Skeletal muscle tissue (tissue), 4 donors: ENCODE results near the gene CCDC183. TPM values are rescaled to one million over a fixed set of nuclear protein-coding genes. Genes with fewer than 3 reads are reported as not detected.
"Not testable (repeated sequence)": the region's sequence is repeated elsewhere in the genome, so short reads cannot be mapped to it uniquely, and the experiment has no call there.

Experiments used
- H3K27ac ChIP-seq: one replicate; pipeline ENCODE4 v1.7.0; 2013; ENCODE audit warnings: mild to moderate bottlenecking, low read depth, low read length, inconsistent platforms
- H3K27me3 ChIP-seq, 3 donors: one replicate each; pipeline ENCODE4 v1.7.0; 2013; ENCODE audit warnings: low read length in 3 of 3; ENCODE audit not compliant: control insufficient read depth in 3 of 3, insufficient read depth in 3 of 3
- H3K36me3 ChIP-seq, 3 donors: one replicate each; pipeline ENCODE4 v1.7.0; 2013; ENCODE audit warnings: low read length in 3 of 3; ENCODE audit not compliant: control insufficient read depth in 3 of 3, insufficient read depth in 3 of 3
- H3K4me1 ChIP-seq, 3 donors: one replicate each; pipeline ENCODE4 v1.7.0; 2013; ENCODE audit warnings: low read length in 3 of 3, mild to moderate bottlenecking in 3 of 3; ENCODE audit not compliant: control insufficient read depth in 3 of 3, insufficient read depth in 3 of 3
- H3K4me3 ChIP-seq, 3 donors: one replicate each; pipeline ENCODE4 v1.7.0; 2013; ENCODE audit warnings: low read length in 3 of 3
- H3K9ac ChIP-seq, 3 donors: one replicate each; pipeline ENCODE4 v1.7.0; 2013; ENCODE audit warnings: low read length in 3 of 3, mild to moderate bottlenecking in 3 of 3, moderate library complexity in 2 of 3, low read depth in 1 of 3
- H3K9me3 ChIP-seq, 3 donors: one replicate each; pipeline ENCODE4 v1.7.0; 2013; ENCODE audit warnings: low read length in 3 of 3; ENCODE audit not compliant: control insufficient read depth in 3 of 3
- total RNA-seq: library from RNA; depleted of rRNA; stranded (reverse); fragments of >200 nt; gene quantifications from one replicate; pipeline ENCODE4 v1.2.3, GENCODE V29; 2014
- donor health status: Osteomylitis.

Gene CCDC183
- total RNA-seq, 1 donor from 2014 or later: 1.0 TPM

DNA sequence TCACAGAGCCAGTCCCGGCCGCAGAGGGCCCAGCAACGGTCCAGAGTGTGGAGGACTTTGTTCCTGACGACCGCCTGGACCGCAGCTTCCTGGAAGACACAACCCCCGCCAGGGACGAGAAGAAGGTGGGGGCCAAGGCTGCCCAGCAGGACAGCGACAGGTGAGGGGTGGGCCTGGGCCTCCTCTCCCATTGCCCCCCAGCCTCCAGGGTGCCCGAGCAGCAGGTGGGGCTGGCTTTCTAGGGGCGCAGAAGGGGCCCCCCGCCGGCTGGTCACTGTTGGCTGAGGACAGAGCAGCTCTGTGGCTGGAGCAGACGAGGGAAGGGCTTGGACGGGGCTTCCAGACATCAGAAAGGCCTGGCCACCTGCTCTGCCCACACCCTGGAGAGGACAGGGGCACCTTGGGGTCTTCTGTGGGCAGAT, 41.7 kb downstream of the CCDC183 start:
- Histone ChIP-seq H3K4me1 (peaks cover 13 to 22% (median 21%) of the 10 kb centered on the region in 3 donors), H3K36me3 (peaks cover 7 to 29% (median 26%) of the 10 kb centered on the region in 3 donors)
- H3K9me3 ChIP-seq, H3K9ac ChIP-seq, H3K27me3 ChIP-seq, H3K27ac ChIP-seq, H3K4me3 ChIP-seq: not testable (repeated sequence)

DNA sequence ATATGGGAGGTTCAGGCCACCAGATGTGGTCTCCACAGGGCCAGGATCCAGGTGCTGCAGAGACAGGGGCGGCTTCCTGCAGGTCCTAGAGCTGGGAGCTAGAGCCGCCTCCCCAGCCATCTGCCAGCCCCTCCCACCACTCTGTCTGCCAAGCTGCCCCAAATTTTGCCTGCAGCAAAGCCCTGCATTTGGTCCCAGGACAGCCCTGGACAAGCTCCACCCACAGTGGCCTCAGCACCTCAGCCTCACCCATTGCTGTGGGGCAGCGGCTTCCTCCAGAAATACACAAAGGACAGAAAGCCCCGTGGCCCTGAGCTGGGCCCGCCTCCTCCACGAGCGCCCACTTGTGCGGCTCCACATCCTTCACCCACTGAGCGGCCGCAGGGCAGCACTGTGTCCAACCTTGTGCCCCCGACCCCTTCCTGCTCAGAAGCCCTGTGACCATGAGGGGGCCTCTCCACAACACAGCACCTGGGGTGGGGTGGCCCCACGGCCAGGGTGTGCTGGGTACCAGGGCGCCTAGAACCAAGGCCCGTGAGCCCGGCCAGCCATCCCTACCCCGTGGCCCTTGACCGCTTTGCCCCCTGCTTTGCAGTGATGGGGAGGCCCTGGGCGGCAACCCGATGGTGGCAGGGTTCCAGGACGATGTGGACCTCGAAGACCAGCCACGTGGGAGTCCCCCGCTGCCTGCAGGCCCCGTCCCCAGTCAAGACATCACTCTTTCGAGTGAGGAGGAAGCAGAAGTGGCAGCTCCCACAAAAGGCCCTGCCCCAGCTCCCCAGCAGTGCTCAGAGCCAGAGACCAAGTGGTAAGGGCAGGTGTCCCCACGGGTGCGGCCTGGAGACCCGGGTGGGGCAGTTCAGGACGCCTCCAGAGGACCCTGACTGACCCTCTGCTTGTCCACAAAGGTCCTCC, 42.4 kb downstream of the CCDC183 start:
- peak overlapping the region in 1 of 3 donors; percentile 16 for H3K9ac ChIP-seq
- H3K9me3 ChIP-seq: no peaks in the 10 kb centered on the region
- no peak overlapping the region for H3K27ac ChIP-seq
- peaks cover 7 to 29% (median 26%) of the 10 kb centered on the region in 3 donors for H3K36me3 ChIP-seq
- H3K27me3 ChIP-seq: no peaks in the 10 kb centered on the region
- no peak overlapping the region for H3K4me3 ChIP-seq
- peaks cover 18 to 28% (median 27%) of the 10 kb centered on the region in 3 donors for H3K4me1 ChIP-seq

DNA sequence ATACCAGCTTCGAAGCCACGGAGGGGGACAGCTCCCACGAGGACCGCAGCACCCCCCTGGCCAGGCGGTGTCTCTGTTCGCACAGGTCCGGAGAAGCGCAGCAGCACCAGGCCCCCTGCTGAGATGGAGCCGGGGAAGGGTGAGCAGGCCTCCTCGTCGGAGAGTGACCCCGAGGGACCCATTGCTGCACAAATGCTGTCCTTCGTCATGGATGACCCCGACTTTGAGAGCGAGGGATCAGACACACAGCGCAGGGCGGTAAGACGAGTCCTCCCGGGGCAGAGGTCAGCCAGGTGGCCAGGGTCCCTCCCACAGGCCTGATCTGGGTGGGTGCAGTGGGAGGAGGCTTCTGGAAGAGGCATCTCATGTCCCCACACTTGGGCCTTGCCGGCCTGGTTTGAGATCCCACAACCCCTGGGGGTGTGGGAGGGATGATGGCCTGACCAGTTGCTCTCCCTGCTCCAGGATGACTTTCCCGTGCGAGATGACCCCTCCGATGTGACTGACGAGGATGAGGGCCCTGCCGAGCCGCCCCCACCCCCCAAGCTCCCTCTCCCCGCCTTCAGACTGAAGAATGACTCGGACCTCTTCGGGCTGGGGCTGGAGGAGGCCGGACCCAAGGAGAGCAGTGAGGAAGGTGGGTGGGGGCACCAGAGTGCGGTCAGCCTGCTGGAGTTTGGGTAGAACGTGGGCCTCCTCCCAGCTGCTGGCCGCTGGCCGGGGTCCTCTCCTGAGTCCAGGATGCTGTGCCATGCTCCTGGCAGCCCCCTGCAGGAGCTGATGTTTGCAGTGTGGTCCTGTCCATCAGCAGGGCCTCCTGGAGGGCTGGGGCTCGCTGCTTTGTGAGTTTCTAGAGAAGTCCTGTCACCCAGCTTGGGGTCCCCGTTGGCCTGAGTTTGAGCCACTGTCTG, 43.3 kb downstream of the CCDC183 start:
- no peak overlapping the region for H3K4me3 ChIP-seq
- H3K9ac ChIP-seq: peak overlapping the region in 1 of 3 donors; percentile 16
- no peaks in the 10 kb centered on the region for H3K27me3 ChIP-seq
- no peaks in the 10 kb centered on the region for H3K9me3 ChIP-seq
- H3K36me3 ChIP-seq: peaks cover 7 to 26% (median 24%) of the 10 kb centered on the region in 3 donors
- H3K4me1 ChIP-seq: peaks cover 19 to 30% (median 28%) of the 10 kb centered on the region in 3 donors
- no peak overlapping the region for H3K27ac ChIP-seq

DNA sequence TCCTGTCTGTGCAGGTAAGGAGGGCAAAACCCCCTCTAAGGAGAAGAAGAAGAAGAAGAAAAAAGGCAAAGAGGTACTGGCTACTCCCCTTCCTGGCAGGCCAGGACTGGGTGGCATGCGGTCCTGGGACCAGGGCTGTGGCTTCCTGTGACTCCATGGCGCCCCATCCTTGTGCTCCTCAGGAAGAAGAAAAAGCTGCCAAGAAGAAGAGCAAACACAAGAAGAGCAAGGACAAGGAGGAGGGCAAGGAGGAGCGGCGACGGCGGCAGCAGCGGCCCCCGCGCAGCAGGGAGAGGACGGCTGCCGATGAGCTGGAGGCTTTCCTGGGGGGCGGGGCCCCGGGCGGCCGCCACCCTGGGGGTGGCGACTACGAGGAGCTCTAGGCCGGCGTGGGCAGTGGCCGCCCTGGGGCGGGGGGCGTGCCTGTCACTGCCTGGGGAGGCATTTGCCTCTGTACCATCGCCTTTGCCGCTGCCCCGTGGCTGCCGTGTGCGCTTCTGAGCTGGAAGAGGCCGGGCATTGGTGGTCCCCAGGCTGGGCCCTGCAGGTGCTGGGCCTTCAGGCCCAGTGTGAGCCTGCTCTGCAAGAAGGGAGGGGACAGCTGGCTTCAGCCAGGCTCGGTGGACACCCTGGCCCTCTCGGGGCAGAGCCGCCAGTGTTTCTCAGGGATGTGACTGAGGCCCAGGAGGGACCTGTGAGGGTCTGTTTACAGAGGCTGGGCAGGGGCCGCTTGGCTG, 44.2 kb downstream of the CCDC183 start:
- H3K9me3 ChIP-seq: no peaks in the 10 kb centered on the region
- no peak overlapping the region for H3K27ac ChIP-seq
- H3K36me3 ChIP-seq: peaks cover 7 to 26% (median 23%) of the 10 kb centered on the region in 3 donors
- no peak overlapping the region for H3K4me3 ChIP-seq
- peaks cover 0 to 2% (median 0%) of the 10 kb centered on the region in 3 donors for H3K27me3 ChIP-seq
- peaks cover 19 to 30% (median 28%) of the 10 kb centered on the region in 3 donors for H3K4me1 ChIP-seq
- H3K9ac ChIP-seq: no peak overlapping the region

DNA sequence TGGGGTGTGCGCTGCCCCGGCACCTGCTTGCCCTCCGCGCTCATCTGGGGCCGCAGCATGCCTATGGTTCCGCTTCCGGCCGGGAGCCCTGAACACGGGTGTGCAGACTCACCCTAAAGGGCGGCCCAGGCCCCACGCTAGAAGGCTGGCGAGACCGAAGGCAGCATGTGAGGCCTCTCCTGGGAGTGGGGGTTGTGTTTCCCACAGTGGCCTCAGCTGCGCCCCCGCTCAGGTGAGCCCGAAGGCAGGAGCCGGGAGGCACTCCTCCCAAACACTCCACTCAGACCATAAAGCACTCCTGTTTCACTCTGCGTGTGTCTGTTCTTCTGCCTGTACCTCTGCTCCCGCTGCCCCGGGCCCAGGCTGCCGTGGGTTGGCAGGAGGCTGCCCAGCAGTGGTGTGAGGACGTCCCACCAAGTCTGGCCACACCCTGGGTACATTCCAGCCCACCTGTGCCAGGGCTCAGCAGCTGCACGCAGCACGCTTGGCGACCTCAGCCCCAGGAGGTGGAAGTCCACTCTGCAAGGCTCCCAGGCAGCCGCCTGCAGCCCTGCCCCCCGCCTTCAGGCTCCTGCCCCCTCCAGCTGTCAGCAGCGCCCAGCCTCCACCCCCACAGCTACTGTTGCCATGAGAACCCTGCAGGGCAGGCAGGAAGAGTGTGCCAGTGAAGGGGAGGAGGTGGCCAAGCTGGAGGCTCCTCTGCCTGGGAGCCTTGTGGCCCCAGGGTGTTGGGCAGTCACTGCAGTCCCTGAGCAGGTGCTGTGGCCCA, 44.9 kb downstream of the CCDC183 start:
- H3K27ac ChIP-seq: no peak overlapping the region
- peaks cover 19 to 30% (median 28%) of the 10 kb centered on the region in 3 donors for H3K4me1 ChIP-seq
- H3K9me3 ChIP-seq: no peaks in the 10 kb centered on the region
- no peak overlapping the region for H3K4me3 ChIP-seq
- peaks cover 0 to 9% (median 0%) of the 10 kb centered on the region in 3 donors for H3K27me3 ChIP-seq
- H3K9ac ChIP-seq: peak overlapping the region in 1 of 3 donors; percentile 40
- peaks cover 7 to 23% (median 19%) of the 10 kb centered on the region in 3 donors for H3K36me3 ChIP-seq

DNA sequence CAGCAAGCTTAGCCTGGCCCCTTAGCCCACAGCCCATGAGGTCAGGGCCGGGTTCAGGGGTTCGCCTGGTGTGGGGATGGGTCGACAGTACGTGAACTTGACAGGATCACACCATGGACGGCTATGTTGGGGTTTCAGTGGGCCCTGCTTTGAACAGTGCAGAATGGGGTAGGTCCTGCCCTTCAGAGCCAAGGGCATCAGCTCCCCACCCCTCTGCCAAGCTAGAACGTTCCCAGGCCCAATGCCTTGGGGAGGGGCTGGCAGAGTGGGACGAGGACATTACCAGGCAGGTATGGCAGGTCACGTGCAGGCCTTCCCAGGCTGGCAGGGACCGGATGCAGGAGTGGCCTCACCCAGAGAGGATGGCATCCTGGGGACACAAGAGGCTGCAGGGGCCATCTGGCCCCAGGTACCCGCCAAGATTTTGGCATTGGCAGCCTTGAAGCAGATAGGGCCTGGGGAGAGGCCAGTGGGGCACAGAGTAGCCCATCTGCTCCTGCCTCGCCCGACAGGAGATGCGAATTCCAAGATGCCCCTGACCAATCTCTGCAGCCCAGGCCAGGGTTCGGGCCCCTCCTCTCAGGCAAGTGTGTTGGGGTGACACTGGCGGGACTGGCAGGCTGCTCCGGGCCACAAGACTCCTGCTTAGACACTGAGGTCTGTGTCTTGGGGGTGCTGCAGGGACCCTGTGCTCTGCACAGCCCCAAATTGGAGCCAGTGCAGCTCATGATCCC, 45.7 kb downstream of the CCDC183 start:
- peak overlapping the region in 1 of 3 donors; percentile 40 for H3K9ac ChIP-seq
- H3K9me3 ChIP-seq, H3K27ac ChIP-seq: not testable (repeated sequence)
- H3K4me1 ChIP-seq: peaks cover 19 to 30% (median 28%) of the 10 kb centered on the region in 3 donors
- peaks cover 7 to 18% (median 13%) of the 10 kb centered on the region in 3 donors for H3K36me3 ChIP-seq
- peaks cover 5 to 15% (median 7%) of the 10 kb centered on the region in 3 donors for H3K27me3 ChIP-seq
- peak overlapping the region; percentile 60 to 76 (median 70) for H3K4me3 ChIP-seq

DNA sequence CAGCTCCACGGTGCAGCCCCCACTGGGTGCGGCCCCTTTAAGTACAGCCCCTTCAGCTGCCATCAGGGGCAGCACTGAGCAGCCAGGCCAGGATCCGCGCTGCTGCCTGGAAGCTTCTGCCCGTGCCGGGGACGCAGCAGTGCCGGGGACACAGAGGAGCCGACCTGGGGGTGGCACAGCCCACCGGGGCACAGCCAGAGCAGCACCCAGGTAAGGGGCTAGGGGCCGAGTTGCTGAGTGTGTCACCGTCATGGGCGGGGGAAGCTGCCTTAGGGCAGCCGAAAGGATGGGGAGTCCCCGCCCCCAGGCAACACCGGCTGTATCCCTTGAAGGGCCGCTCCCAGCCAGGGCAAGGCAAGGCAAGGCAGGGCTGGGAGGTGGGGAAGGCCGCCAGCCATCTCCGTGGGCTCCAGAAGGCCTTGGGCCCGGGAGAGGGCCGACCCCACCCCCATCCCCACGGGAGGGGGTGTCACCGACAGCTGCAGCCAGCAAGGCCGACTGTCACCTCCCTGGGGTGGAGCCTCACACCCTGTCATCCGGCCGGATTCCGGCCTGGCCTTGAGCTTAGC, 46.3 kb downstream of the CCDC183 start, which contains the start of gene AJM1:
Gene AJM1, plus strand, starts transcription at position 99 of the 569 bp plus-strand sequence. CDS start 1,937 bp downstream, outside the sequence.
- Histone ChIP-seq H3K27me3 (peaks cover 5 to 19% (median 7%) of the 10 kb centered on the region in 3 donors), H3K4me3 (peak within 1 kb of the TSS; percentile 60 to 76 (median 70)), H3K36me3 (peaks cover 7 to 18% (median 13%) of the 10 kb centered on the region in 3 donors), H3K9ac (peak within 1 kb of the TSS in 2 of 3 donors; percentile 65 to 74), H3K4me1 (peaks cover 19 to 31% (median 29%) of the 10 kb centered on the region in 3 donors)
- H3K27ac ChIP-seq, H3K9me3 ChIP-seq: not testable (repeated sequence)

DNA sequence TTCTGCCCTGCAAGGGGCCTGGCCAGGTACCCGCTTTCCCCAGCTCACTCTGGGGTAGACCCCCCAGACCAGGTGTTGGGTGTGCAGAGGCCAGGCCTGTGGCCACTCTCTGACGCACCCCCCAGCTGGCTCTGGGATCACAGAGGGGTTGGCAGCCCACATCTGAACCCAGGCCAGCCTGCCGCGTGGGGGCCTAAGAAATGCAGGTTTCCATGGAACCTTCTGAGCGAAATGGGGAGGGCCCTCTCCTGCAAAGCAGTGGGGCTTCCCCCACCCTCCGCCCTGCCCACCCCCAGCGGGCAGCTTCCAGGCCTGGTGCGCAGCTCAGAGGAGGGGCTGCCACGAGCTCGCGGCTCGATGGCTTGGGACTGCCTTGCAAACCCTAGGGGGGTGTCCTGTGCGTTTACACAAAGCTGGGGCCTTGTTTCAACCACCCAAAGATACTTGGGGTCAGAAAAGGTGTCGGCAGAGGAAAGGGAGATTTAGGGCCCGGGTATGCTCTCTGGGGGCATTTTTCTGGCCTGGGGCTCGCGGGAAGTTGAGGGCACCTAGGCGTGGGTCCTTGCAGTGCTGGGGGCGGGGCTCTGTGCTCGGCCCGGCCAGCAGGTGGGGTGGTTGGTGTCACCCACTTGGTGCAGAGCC, 47.1 kb downstream of the CCDC183 start:
- H3K27ac ChIP-seq, H3K4me3 ChIP-seq, H3K9me3 ChIP-seq: not testable (repeated sequence)
- peaks cover 26 to 38% (median 37%) of the 10 kb centered on the region in 3 donors for H3K4me1 ChIP-seq
- peaks cover 7 to 13% (median 13%) of the 10 kb centered on the region in 3 donors for H3K36me3 ChIP-seq
- H3K27me3 ChIP-seq: peaks cover 7 to 24% (median 10%) of the 10 kb centered on the region in 3 donors
- peak overlapping the region in 1 of 3 donors; percentile 16 for H3K9ac ChIP-seq
